HEK293 (cell line): ENCODE measurements around the gene EQTN.

Source experiments
- CTCF ChIA-PET: fragments of 350-600 bp; formaldehyde crosslinking; extraction: SDS; loops from one replicate; lab custom pipeline; 2021; ENCODE audit warnings: antibody characterized with exemption; lab: Yijun Ruan, JAX
- POLR2A ChIA-PET: fragments of 300-600 bp; formaldehyde crosslinking; extraction: SDS; loops from one replicate; lab custom pipeline; 2020; ENCODE audit warnings: antibody characterized with exemption, inconsistent platforms; lab: Yijun Ruan, JAX
- H3K27ac ChIP-seq: fragments of 200-500 bp; sonication (Bioruptor generic); 2 replicates; pipeline ENCODE4 v1.5.1; 2014; ENCODE audit warnings: low read depth, low read length, control low read depth, inconsistent platforms; ENCODE audit errors: extremely low read depth
- H3K36me3 ChIP-seq, 2 experiments: fragments of 200-500 bp in 1 of 2; sonication (Bioruptor generic) in 1 of 2; 1 replicate in 1 of 2; 2 replicates in 1 of 2; pipeline ENCODE4 v1.5.1; 2014 to 2017; ENCODE audit warnings: inconsistent platforms in 2 of 2, low read length in 2 of 2; ENCODE audit not compliant: control insufficient read depth in 2 of 2, insufficient read depth in 1 of 2
- H3K4me1 ChIP-seq: fragments of 200-500 bp; sonication (Bioruptor generic); 2 replicates; pipeline ENCODE4 v1.5.1; 2014; ENCODE audit warnings: mild to moderate bottlenecking, low read length, inconsistent platforms; ENCODE audit not compliant: control insufficient read depth, insufficient read depth
- H3K4me3 ChIP-seq: 2 replicates; pipeline ENCODE4 v1.5.1; 2011; ENCODE audit warnings: low read depth, mild to moderate bottlenecking, control low read depth, low read length, moderate library complexity
- H3K9me3 ChIP-seq: fragments of 200-500 bp; sonication (Bioruptor generic); 2 replicates; pipeline ENCODE4 v1.5.1; 2014; ENCODE audit warnings: low read depth, low read length, inconsistent platforms; ENCODE audit not compliant: control insufficient read depth, insufficient read depth
- FEZF1 ChIP-seq: fragments of 450-650 bp; formaldehyde crosslinking; IDR thresholded peaks from 2 replicates; pipeline ENCODE4 v1.5.1; 2016; ENCODE audit warnings: missing biosample characterization, missing genetic modification characterization
- IKZF3 ChIP-seq: fragments of 450-650 bp; IDR thresholded peaks from 2 replicates; pipeline ENCODE4 v1.5.0; 2018; ENCODE audit warnings: missing biosample characterization, mild to moderate bottlenecking, missing genetic modification characterization, moderate library complexity
- KLF10 ChIP-seq: fragments of 450-650 bp; IDR thresholded peaks from 2 replicates; pipeline ENCODE4 v1.5.1; 2018; ENCODE audit warnings: missing biosample characterization, mild to moderate bottlenecking, missing genetic modification characterization
- KLF8 ChIP-seq: fragments of 450-650 bp; formaldehyde crosslinking; IDR thresholded peaks from 2 replicates; pipeline ENCODE4 v1.5.1; 2016; ENCODE audit warnings: missing biosample characterization, missing genetic modification characterization
- PRDM6 ChIP-seq: fragments of 450-650 bp; formaldehyde crosslinking; IDR thresholded peaks from 2 replicates; pipeline ENCODE4 v1.5.1; 2017; ENCODE audit warnings: missing biosample characterization, missing genetic modification characterization
- ZNF174 ChIP-seq: fragments of 450-650 bp; formaldehyde crosslinking; IDR thresholded peaks from 2 replicates; pipeline ENCODE4 v1.5.0; 2017; ENCODE audit warnings: missing biosample characterization, mild to moderate bottlenecking, missing genetic modification characterization
- ZNF18 ChIP-seq: fragments of 450-650 bp; formaldehyde crosslinking; IDR thresholded peaks from 2 replicates; pipeline ENCODE4 v1.5.1; 2016; ENCODE audit warnings: missing biosample characterization, missing genetic modification characterization
- ZNF202 ChIP-seq: fragments of 450-650 bp; formaldehyde crosslinking; IDR thresholded peaks from 2 replicates; pipeline ENCODE4 v1.5.1; 2016; ENCODE audit warnings: missing biosample characterization, missing genetic modification characterization, borderline replicate concordance
- ZNF24 ChIP-seq: fragments of 450-650 bp; formaldehyde crosslinking; IDR thresholded peaks from 2 replicates; pipeline ENCODE4 v1.5.1; 2016; ENCODE audit warnings: missing biosample characterization, missing genetic modification characterization
- ZNF558 ChIP-seq: fragments of 450-650 bp; formaldehyde crosslinking; IDR thresholded peaks from 2 replicates; pipeline ENCODE4 v1.5.1; 2016; ENCODE audit warnings: missing biosample characterization, missing genetic modification characterization
- ZNF561 ChIP-seq: fragments of 450-650 bp; IDR thresholded peaks from 2 replicates; pipeline ENCODE4 v1.5.1; 2018; ENCODE audit warnings: missing biosample characterization, missing genetic modification characterization, borderline replicate concordance
- ZNF654 ChIP-seq: fragments of 450-650 bp; formaldehyde crosslinking; IDR thresholded peaks from 2 replicates; pipeline ENCODE4 v1.5.1; 2016; ENCODE audit warnings: low read depth, missing biosample characterization, missing genetic modification characterization
- ZNF704 ChIP-seq: fragments of 450-650 bp; formaldehyde crosslinking; IDR thresholded peaks from 2 replicates; pipeline ENCODE4 v1.5.1; 2016; ENCODE audit warnings: missing biosample characterization, missing genetic modification characterization
- ZNF843 ChIP-seq: fragments of 450-650 bp; formaldehyde crosslinking; IDR thresholded peaks from 2 replicates; pipeline ENCODE4 v1.5.1; 2016; ENCODE audit warnings: missing biosample characterization, missing genetic modification characterization
- ZXDB ChIP-seq: fragments of 450-650 bp; formaldehyde crosslinking; IDR thresholded peaks from 2 replicates; pipeline ENCODE4 v1.5.1; 2016; ENCODE audit warnings: missing biosample characterization, missing genetic modification characterization
- TF ChIP-seq, protein P1 (sequence below): fragments of 450-650 bp; formaldehyde crosslinking; IDR thresholded peaks from 2 replicates; pipeline ENCODE4 v1.5.1; 2016; ENCODE audit warnings: missing biosample characterization, missing genetic modification characterization
- TF ChIP-seq, protein P2 (sequence below): fragments of 450-650 bp; formaldehyde crosslinking; IDR thresholded peaks from 2 replicates; pipeline ENCODE4; 2016; ENCODE audit warnings: missing biosample characterization, missing genetic modification characterization
- TF ChIP-seq, protein P3 (sequence below): fragments of 450-650 bp; formaldehyde crosslinking; IDR thresholded peaks from 2 replicates; pipeline ENCODE4 v1.5.1; 2016; ENCODE audit warnings: missing biosample characterization, missing genetic modification characterization

EQTN gene

GRCh38 chr9:27279611-27280010, 17.3 kb downstream of the EQTN start:
- Histone ChIP-seq H3K27ac (no peak overlapping the region), H3K4me3 (no peak overlapping the region), H3K4me1 (no peaks in the 10 kb centered on the region), H3K36me3 (no peaks in the 10 kb centered on the region), H3K9me3 (no peaks in the 10 kb centered on the region)
- TF ChIP-seq FEZF1 (tag by site-specific recombination) (peak; percentile 63), ZNF843 (tag by site-specific recombination) (peak; percentile 59; the same call in 1 of the 2 replicates), PRDM6 (tag by site-specific recombination) (no peak), ZXDB (peak; percentile 67), ZNF24 (tag by site-specific recombination) (no peak)
- TF ChIP-seq, protein P1, sequence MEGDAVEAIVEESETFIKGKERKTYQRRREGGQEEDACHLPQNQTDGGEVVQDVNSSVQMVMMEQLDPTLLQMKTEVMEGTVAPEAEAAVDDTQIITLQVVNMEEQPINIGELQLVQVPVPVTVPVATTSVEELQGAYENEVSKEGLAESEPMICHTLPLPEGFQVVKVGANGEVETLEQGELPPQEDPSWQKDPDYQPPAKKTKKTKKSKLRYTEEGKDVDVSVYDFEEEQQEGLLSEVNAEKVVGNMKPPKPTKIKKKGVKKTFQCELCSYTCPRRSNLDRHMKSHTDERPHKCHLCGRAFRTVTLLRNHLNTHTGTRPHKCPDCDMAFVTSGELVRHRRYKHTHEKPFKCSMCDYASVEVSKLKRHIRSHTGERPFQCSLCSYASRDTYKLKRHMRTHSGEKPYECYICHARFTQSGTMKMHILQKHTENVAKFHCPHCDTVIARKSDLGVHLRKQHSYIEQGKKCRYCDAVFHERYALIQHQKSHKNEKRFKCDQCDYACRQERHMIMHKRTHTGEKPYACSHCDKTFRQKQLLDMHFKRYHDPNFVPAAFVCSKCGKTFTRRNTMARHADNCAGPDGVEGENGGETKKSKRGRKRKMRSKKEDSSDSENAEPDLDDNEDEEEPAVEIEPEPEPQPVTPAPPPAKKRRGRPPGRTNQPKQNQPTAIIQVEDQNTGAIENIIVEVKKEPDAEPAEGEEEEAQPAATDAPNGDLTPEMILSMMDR (tag by site-specific recombination), result no peak
- POLR2A ChIA-PET, result interaction anchor here (0.6 kb wide), 1 partner anchor 408 kb away, joined by 5 read pairs; no protein-coding TSS in a partner anchor
- CTCF ChIA-PET, result interaction anchor here (0.6 to 2.6 kb wide), 7 partner anchors 32 to 463 kb away, joined by 3 to 8 read pairs (median 3); no protein-coding TSS in a partner anchor

DNA sequence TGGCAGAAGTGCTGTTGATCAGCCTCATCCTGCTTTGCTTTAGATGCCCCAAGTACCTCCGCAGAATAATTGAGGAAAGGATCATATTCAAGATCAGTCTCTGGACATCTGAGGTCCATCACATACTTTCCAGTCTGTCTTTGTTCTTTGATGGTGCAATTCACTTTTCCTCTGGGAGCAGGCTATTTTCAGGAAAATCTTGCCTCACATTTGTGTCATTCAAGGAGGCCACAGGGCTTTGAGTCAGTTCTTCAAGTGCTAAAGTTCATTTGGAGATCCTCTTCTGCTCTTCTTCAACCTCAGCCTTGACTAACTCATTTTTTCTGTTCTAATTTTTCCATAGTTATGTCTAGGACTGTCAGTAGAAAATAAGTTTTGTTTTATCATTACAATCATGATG, 18.6 kb downstream of the EQTN start:
- no peak for TF ChIP-seq ZNF654 (tag by site-specific recombination)
- no peak for TF ChIP-seq IKZF3 (tag by site-specific recombination)
- TF ChIP-seq ZNF202, result no peak
- no peak for TF ChIP-seq ZNF18 (tag by site-specific recombination)
- no peak for TF ChIP-seq KLF10
- TF ChIP-seq ZNF704 (tag by site-specific recombination), result no peak
- TF ChIP-seq, protein P2, sequence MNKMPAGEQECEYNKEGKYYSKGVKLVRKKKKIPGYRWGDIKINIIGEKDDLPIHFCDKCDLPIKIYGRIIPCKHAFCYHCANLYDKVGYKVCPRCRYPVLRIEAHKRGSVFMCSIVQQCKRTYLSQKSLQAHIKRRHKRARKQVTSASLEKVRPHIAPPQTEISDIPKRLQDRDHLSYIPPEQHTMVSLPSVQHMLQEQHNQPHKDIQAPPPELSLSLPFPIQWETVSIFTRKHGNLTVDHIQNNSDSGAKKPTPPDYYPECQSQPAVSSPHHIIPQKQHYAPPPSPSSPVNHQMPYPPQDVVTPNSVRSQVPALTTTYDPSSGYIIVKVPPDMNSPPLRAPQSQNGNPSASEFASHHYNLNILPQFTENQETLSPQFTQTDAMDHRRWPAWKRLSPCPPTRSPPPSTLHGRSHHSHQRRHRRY (tag by site-specific recombination), result no peak
- no peak for TF ChIP-seq ZNF561 (tag by site-specific recombination)
- TF ChIP-seq ZNF558 (tag by site-specific recombination), result no peak
- TF ChIP-seq, protein P3, sequence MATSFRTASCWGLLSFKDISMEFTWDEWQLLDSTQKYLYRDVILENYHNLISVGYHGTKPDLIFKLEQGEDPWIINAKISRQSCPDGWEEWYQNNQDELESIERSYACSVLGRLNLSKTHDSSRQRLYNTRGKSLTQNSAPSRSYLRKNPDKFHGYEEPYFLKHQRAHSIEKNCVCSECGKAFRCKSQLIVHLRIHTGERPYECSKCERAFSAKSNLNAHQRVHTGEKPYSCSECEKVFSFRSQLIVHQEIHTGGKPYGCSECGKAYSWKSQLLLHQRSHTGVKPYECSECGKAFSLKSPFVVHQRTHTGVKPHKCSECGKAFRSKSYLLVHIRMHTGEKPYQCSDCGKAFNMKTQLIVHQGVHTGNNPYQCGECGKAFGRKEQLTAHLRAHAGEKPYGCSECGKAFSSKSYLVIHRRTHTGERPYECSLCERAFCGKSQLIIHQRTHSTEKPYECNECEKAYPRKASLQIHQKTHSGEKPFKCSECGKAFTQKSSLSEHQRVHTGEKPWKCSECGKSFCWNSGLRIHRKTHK (tag by site-specific recombination), result no peak
- TF ChIP-seq ZNF174 (tag by site-specific recombination), result no peak
- TF ChIP-seq KLF8 (tag by site-specific recombination), result no peak
- ChIA-PET CTCF (interaction anchor here (0.7 to 2.6 kb wide), 5 partner anchors 9 to 245 kb away, joined by 3 to 8 read pairs (median 4); no protein-coding TSS in a partner anchor), POLR2A (no interaction called here)
- no peaks in the 10 kb centered on the region for H3K9me3 ChIP-seq
- no peak overlapping the region for H3K27ac ChIP-seq
- no peaks in the 10 kb centered on the region for H3K4me1 ChIP-seq
- no peak overlapping the region for H3K4me3 ChIP-seq
- H3K36me3 ChIP-seq, result no peaks in the 10 kb centered on the region
